NT2/D1 (cell line): ENCODE measurements around the gene RPTOR.

Experiments used
- SUZ12 ChIP-seq: IDR thresholded peaks from 2 replicates; pipeline ENCODE4 v1.6.1; 2011; ENCODE audit not compliant: insufficient read length, insufficient read depth; ENCODE audit errors: extremely low read depth
- ZNF274 ChIP-seq: IDR thresholded peaks from 2 replicates; pipeline ENCODE4 v1.6.1; 2011; ENCODE audit warnings: mild to moderate bottlenecking, low read depth, low read length

DNA sequence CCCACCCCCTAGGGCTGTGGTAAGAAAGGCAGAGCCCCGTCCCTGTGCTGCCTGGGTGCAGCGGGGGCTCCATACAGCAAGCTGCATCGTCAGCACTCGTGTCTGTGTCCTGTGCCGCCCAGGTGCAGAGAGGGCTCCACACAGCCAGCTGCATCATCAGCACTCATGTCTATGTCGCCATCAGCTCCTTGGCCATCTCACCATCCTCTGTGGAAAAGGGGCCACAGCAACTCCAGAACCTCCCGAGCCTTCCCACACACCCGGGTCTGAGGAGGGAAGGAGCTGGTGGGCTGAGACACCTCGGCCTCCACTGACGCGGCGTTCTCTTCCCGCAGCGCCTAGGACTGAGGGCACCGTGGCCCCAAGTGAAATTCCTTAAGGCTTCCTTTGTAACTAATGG, 374.1 kb downstream of the RPTOR start:
- TF ChIP-seq SUZ12 (no peak), ZNF274 (no peak)
